Choroid plexus epithelial cell (primary cell): ENCODE data around the gene PFKP.
A peak's percentile ranks its signal among the peaks of the same experiment; 100 is the strongest.
"Not testable (repeated sequence)": the region's sequence is repeated elsewhere in the genome, so short reads cannot be mapped to it uniquely, and the experiment has no call there.

Source experiments
- DNase-seq: peaks from one replicate; pipeline ENCODE4 v3.0.0-alpha.2; 2010; ENCODE audit warnings: low read depth
- H3K4me3 ChIP-seq: 2 replicates; pipeline ENCODE4 v1.5.1; 2011; ENCODE audit warnings: low read depth, mild to moderate bottlenecking, control low read depth, low read length, moderate library complexity
- TF ChIP-seq, protein P1 (sequence below): conservative IDR thresholded peaks from 2 replicates; pipeline ENCODE4 v1.5.1; 2011; ENCODE audit warnings: low read depth, mild to moderate bottlenecking, control low read depth, inconsistent platforms, low read length, moderate library complexity

Gene PFKP

DNA sequence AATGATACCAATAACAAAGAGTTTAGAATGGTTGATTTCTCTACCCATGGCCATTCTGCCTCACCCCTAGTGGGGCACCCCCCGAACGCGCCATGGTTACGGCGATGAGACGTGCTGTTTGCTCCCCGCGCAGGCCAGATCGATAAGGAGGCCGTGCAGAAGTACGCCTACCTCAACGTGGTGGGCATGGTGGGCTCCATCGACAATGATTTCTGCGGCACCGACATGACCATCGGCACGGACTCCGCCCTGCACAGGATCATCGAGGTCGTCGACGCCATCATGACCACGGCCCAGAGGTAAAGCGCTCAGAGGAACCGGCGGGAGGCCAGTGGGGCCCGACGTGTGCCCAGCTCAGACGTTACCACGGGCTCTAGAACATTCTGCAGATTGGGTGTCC is 36.3 kb downstream of the PFKP start:
- TF ChIP-seq, protein P1, sequence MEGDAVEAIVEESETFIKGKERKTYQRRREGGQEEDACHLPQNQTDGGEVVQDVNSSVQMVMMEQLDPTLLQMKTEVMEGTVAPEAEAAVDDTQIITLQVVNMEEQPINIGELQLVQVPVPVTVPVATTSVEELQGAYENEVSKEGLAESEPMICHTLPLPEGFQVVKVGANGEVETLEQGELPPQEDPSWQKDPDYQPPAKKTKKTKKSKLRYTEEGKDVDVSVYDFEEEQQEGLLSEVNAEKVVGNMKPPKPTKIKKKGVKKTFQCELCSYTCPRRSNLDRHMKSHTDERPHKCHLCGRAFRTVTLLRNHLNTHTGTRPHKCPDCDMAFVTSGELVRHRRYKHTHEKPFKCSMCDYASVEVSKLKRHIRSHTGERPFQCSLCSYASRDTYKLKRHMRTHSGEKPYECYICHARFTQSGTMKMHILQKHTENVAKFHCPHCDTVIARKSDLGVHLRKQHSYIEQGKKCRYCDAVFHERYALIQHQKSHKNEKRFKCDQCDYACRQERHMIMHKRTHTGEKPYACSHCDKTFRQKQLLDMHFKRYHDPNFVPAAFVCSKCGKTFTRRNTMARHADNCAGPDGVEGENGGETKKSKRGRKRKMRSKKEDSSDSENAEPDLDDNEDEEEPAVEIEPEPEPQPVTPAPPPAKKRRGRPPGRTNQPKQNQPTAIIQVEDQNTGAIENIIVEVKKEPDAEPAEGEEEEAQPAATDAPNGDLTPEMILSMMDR, result no peak
- H3K4me3 ChIP-seq, result no peak overlapping the region
- no peak for DNase-seq

DNA sequence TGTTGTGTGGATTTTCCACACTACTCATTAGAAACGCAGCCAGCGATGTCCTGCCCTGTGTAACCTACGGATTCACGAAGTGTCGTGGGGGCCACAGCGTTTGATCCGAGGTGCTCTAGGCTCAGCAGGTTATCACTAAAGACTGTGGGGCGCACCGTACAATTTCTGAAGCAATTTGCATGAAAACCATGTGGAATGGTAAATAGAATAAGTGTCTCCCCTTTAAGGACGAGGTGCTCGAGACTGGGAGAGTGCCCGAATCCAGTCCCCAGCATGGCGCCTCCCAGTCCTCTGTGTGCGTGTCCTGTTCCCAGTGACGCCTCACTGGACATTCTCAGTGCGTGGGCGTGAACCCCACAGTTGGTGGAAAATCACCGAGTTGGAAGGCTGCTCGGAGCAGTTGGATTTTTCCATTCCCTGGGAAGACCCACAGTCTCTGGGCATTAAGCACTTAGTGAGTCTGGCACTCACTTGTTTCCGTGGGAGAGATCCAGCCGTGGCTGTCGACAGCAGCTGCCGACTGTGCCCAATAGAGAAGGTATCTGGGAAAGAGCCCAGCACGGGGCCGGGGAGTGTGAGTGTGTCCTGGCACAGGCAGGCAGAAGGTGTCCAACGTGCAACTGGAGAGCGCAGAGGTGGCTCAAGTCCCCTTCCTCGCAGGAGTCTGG is 37.0 kb downstream of the PFKP start:
- H3K4me3 ChIP-seq, result no peak overlapping the region
- TF ChIP-seq, protein P1, result no peak
- no peak for DNase-seq

DNA sequence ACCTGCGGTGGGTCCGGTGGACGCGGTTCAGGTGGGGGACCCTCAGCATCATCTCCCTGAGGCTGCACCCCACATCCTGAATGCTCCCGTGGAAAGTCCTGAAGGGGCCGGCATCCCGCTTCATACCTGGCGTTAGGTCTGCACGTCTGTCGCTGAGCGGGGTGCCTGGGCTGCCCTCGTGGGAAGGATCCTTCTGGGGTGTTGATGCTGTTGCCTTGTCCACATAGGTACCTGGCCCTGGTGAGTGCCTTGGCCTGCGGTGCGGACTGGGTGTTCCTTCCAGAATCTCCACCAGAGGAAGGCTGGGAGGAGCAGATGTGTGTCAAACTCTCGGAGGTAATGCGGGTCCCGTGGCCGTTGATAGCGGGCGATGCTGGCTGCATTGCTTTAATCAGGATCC is 37.8 kb downstream of the PFKP start:
- TF ChIP-seq, protein P1, result no peak
- DNase-seq, result no peak
- H3K4me3 ChIP-seq, result no peak overlapping the region

DNA sequence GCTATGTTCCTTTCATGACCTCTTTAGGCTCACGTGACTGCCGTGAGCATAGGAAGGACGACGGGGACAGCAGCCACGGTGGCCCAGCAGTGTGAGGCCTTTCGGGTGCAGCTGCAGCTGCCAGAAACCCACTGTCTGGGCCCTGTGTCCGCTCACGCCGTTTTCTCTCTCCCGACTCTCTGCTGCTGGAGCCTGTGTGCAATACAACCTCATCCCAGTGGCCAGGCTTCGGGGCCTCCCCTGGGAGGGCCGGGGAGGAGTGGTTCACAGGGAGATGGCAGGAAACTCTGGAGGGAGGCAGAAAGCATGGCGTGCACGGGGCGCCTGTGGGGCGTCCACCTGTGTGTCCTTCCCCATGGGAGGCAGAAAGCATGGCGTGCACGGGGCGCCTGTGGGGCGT is 38.6 kb downstream of the PFKP start:
- H3K4me3 ChIP-seq, result no peak overlapping the region
- TF ChIP-seq, protein P1, result no peak
- no peak for DNase-seq

DNA sequence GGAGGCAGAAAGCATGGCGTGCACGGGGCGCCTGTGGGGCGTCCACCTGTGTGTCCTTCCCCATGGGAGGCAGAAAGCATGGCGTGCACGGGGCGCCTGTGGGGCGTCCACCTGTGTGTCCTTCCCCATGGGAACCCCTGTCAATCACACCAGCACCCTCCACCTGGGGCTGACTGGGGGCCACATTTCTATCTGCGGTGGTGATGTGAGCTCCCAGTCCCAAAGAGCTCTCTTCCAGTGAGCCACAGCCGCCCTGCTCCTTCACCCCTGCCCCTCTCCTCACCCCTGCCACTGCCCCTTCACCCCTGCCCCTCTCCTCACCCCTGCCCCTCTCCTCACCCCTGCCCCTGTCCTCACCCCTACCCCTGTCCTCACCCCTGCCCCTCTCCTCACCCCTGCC is 39.0 kb downstream of the PFKP start:
- not testable (repeated sequence) for H3K4me3 ChIP-seq

DNA sequence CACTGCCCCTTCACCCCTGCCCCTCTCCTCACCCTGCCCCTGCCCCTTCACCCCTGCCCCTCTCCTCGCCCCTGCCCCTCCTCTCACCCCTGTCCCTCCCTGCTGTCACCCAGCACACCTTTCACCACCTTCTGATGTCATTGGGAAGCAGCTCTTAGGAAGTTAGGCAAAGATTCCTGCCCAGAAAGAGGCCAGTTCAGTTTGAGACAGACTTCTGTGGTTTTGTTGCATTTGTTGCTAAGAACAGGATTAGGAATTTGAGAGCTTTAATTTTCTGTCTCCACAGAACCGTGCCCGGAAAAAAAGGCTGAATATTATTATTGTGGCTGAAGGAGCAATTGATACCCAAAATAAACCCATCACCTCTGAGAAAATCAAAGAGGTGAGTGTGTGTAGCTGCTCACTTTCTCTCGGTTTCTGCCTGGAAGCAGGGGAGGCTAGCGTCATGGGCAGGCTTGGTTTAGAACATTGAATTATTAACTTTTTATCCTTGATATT is 39.6 kb downstream of the PFKP start:
- H3K4me3 ChIP-seq, result no peak overlapping the region
- DNase-seq, result peak; percentile 58
- TF ChIP-seq, protein P1, result no peak

More for the DNA sequence above, 39.0 kb downstream of the PFKP start:
- DNase-seq, result not testable (repeated sequence)

DNA sequence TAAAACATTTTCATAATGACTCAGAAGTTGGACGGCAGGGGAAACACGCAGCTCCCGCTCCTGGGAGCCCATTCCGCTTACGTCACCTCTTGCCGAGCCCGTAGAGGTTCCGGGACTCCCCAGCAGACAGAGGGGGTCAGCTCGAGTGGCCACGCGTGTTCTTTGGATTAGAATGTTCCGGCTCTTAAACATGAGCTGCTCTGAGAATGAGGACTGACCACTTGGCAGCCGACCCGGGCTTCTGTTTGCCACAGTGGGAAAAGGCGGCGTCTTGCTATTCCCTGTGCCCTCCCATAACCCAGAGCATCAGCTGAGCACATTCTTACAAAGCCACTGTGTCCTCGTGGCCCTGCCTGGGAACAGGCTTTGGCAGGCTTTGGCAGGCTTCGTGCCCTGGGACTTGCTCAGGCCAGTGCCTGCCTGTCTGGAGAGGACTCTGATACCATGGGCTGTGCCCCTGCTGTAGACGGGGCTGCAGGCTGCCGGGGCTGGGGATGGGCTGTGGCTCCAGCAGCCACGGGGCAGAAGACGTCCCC is 40.1 kb downstream of the PFKP start:
- peak; percentile 90 for DNase-seq
- TF ChIP-seq, protein P1, result no peak
- H3K4me3 ChIP-seq, result peak overlapping the region; percentile 5
